Vagina (tissue), 2 donors: Measurements from ENCODE around the gene TUBA4B.

ENCODE experiments used
- CTCF ChIP-seq, 3 experiments: fragments of 450-650 bp in 2 of 3; fragments of 200-600 bp in 1 of 3; sonication (generic) in 1 of 3; IDR thresholded peaks; one replicate each; pipeline ENCODE4 v1.5.1; 2017 to 2019; ENCODE audit warnings: antibody characterized with exemption in 3 of 3, mild to moderate bottlenecking in 2 of 3, moderate library complexity in 2 of 3
- POLR2A ChIP-seq, 2 donors: fragments of 450-650 bp; IDR thresholded peaks; one replicate each; pipeline ENCODE4 v1.6.1; 2017; ENCODE audit warnings: antibody characterized with exemption in 2 of 2, mild to moderate bottlenecking in 2 of 2, moderate library complexity in 2 of 2
- POLR2AphosphoS5 ChIP-seq, 2 donors: sonication (generic); formaldehyde crosslinking; IDR thresholded peaks; one replicate each; pipeline ENCODE4 v1.9.0; 2017; ENCODE audit warnings: antibody characterized with exemption in 2 of 2, mild to moderate bottlenecking in 2 of 2, low read depth in 1 of 2; ENCODE audit not compliant: insufficient read depth in 1 of 2

- TF ChIP-seq CTCF (IDR thresholded peaks at IDR 0.05) (no peak), POLR2AphosphoS5 (IDR thresholded peaks at IDR 0.05; ENCODE audit: insufficient read depth in 1 of 2, low read depth in 1 of 2) (no peak), POLR2A (IDR thresholded peaks at IDR 0.05) (no peak)
Observed at GRCh38 chr2:219292616-219293015, 39.6 kb downstream of the TUBA4B start.
